Brain microvascular endothelial cell (primary cell): ENCODE results near the gene PBX3.

Experiments
- DNase-seq: peaks from one replicate; pipeline ENCODE4 v3.0.0-alpha.2; 2020
- H3K27ac ChIP-seq: fragments of 250-450 bp; sonication (Bioruptor Pico); 2 replicates; pipeline ENCODE4 v1.5.1; 2020; ENCODE audit warnings: mild to moderate bottlenecking, moderate library complexity
- H3K27me3 ChIP-seq: fragments of 250-450 bp; sonication (Bioruptor Pico); replicated peaks from 2 replicates; pipeline ENCODE4 v1.5.1; 2020; ENCODE audit warnings: mild to moderate bottlenecking
- H3K36me3 ChIP-seq: fragments of 250-450 bp; sonication (Bioruptor Pico); replicated peaks from 2 replicates; pipeline ENCODE4 v1.5.1; 2020; ENCODE audit warnings: mild to moderate bottlenecking
- H3K4me3 ChIP-seq: 2 replicates; pipeline ENCODE4 v1.5.1; 2011; ENCODE audit warnings: low read depth, mild to moderate bottlenecking, control low read depth, low read length, moderate library complexity
- CTCF ChIP-seq: IDR thresholded peaks from 2 replicates; pipeline ENCODE4 v1.5.1; 2011; ENCODE audit warnings: low read depth, mild to moderate bottlenecking, moderate library complexity, low read length, control low read depth, inconsistent platforms; ENCODE audit errors: missing control alignments
- in situ Hi-C: cut with HindIII; loops from 2 replicates; pipeline ENCODE4 v1.10.0; 2017; ENCODE audit warnings: low sequenced_read_pairs, low pct_ligation_motif_present

Gene PBX3

GRCh38 chr9:125885405-125886034, 138.3 kb downstream of the PBX3 start:
- Histone ChIP-seq H3K27me3 (no peaks in the 10 kb centered on the region), H3K27ac (no peak overlapping the region), H3K36me3 (no peaks in the 10 kb centered on the region), H3K4me3 (no peak overlapping the region)
- in situ Hi-C loops: no loop called here
- DNase-seq: no peak
- TF ChIP-seq CTCF: no peak

DNA sequence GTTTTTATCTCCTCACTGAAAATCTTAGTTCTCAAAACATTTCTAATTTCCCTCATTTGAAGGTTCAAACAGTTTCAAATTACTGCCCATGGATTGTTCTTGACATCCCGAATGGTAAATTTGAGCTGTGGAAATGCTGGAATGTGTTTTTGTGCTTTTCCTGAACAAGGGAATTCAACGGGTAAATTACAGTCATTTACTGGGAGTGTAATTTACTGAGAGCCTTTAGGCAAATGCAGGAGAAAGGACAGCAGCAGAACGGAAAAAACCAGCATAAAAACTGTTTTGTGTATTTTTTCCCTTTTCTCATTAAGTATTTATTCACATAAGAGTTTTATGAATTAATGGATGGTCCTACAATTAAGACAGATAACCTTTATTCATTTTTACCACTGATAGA, 139.2 kb downstream of the PBX3 start:
- H3K27me3 ChIP-seq: no peaks in the 10 kb centered on the region
- H3K4me3 ChIP-seq: no peak overlapping the region
- TF ChIP-seq CTCF: no peak
- no peak overlapping the region for H3K27ac ChIP-seq
- in situ Hi-C loops: no loop called here
- DNase-seq: no peak
- no peaks in the 10 kb centered on the region for H3K36me3 ChIP-seq

- DNase-seq: no peak
- Histone ChIP-seq H3K27ac (no peak overlapping the region), H3K4me3 (no peak overlapping the region), H3K27me3 (no peaks in the 10 kb centered on the region), H3K36me3 (no peaks in the 10 kb centered on the region)
- TF ChIP-seq CTCF: no peak
- in situ Hi-C loops: no loop called here
Observed at GRCh38 chr9:125887172-125887571, 140.0 kb downstream of the PBX3 start.

GRCh38 chr9:125888211-125888610, 141.0 kb downstream of the PBX3 start:
- no peaks in the 10 kb centered on the region for H3K27me3 ChIP-seq
- DNase-seq: no peak
- in situ Hi-C loops: no loop called here
- no peak for TF ChIP-seq CTCF
- H3K4me3 ChIP-seq: no peak overlapping the region
- H3K36me3 ChIP-seq: no peaks in the 10 kb centered on the region
- H3K27ac ChIP-seq: no peak overlapping the region

DNA sequence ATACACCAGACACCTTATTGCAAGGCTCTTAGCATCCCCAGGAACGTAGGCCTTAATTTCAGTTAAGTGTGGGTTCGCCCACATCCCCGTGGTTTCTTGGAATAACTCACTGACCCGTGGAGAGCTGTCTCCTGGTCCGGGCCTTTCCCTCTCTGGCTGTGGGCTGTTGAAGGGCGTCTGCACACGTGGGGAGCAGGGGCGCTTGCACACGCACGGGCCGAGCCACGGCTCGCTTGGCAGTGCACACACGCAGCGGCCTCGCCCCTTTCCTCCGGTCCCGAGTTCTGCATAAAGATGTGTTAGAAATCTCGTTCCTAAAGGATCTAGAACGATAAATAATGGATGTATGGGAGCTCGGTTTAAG, 141.9 kb downstream of the PBX3 start:
- peak overlapping the region; percentile 64 for H3K4me3 ChIP-seq
- no peaks in the 10 kb centered on the region for H3K36me3 ChIP-seq
- no peak overlapping the region for H3K27ac ChIP-seq
- in situ Hi-C loops: no loop called here
- TF ChIP-seq CTCF: no peak
- DNase-seq: peak; percentile 2
- no peaks in the 10 kb centered on the region for H3K27me3 ChIP-seq

GRCh38 chr9:125889476-125890419, 142.6 kb downstream of the PBX3 start:
- no peak overlapping the region for H3K27ac ChIP-seq
- H3K27me3 ChIP-seq: no peaks in the 10 kb centered on the region
- DNase-seq: peak; percentile 9
- peak overlapping the region; percentile 64 for H3K4me3 ChIP-seq
- in situ Hi-C loops: no loop called here
- no peaks in the 10 kb centered on the region for H3K36me3 ChIP-seq
- no peak for TF ChIP-seq CTCF
